ENCODE results near the gene IGDCC3.

DNA sequence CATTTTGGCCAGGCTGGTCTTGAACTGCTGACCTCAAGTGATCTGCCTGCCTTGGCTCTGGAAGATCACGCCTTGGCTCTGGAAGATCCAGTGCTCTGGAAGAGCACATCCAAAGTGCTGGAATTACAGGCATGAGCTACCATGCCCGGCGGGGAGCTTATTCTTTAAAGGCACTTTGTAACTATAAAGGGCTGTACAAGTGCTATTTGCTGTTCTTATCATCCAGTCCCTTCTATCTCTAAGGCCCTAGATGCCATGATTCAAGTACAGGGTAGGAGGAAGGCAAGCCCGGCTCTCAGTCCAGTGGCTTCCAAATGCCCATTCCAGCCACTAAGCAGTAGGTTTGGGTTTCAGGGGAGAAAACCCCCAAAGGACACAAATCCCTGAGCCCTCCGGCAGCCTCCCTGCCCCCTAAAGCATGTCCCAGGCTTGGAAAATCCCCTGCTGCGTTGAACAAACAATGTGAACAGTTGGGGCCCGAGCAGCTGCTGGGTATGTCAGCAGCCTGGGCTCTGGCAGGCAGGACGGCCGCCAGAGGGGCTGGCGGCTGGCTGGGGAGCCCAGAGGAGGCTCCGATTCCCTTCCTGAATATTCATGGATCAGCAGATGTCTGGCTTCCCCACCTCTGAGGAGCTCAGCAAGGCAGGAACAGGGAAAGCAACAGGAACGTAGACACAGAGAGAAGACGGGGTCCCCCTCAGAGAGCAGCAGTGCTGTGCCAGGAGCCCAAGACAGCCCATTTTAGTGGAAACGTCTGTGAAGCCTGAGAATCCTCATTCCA, 37.2 kb upstream of the IGDCC3 start:
- TF ChIP-seq, protein P1, sequence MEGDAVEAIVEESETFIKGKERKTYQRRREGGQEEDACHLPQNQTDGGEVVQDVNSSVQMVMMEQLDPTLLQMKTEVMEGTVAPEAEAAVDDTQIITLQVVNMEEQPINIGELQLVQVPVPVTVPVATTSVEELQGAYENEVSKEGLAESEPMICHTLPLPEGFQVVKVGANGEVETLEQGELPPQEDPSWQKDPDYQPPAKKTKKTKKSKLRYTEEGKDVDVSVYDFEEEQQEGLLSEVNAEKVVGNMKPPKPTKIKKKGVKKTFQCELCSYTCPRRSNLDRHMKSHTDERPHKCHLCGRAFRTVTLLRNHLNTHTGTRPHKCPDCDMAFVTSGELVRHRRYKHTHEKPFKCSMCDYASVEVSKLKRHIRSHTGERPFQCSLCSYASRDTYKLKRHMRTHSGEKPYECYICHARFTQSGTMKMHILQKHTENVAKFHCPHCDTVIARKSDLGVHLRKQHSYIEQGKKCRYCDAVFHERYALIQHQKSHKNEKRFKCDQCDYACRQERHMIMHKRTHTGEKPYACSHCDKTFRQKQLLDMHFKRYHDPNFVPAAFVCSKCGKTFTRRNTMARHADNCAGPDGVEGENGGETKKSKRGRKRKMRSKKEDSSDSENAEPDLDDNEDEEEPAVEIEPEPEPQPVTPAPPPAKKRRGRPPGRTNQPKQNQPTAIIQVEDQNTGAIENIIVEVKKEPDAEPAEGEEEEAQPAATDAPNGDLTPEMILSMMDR (IDR thresholded peaks at IDR 0.05; ENCODE audit: borderline replicate concordance, extremely low read depth, low read length, poor library complexity, severe bottlenecking) = no peak
- TF ChIP-seq EZH2 (IDR thresholded peaks at IDR 0.05; ENCODE audit: borderline replicate concordance, low read depth, low read length, severe bottlenecking) = no peak
